Activated gamma-delta T cell (primary cell): ENCODE data around the gene BLVRA.
"Not testable (repeated sequence)": the region's sequence is repeated elsewhere in the genome, so short reads cannot be mapped to it uniquely, and the experiment has no call there.

Experiments
- DNase-seq: peaks from one replicate; lab custom pipeline; 2025; lab: John Stamatoyannopoulos, UW
- total RNA-seq, 2 donors: gene quantifications; one replicate each; lab custom pipeline; 2026; lab: John Stamatoyannopoulos, UW

BLVRA gene
- 8.5 to 16.6 reads per million in 2 donors for total RNA-seq

GRCh38 chr7:43758029-43758821, at the start of gene BLVRA:
TSS of gene BLVRA (plus strand) at chr7:43758680. CDS start at chr7:43771159, 12,479 bp downstream.
- peak; percentile 54 for DNase-seq

GRCh38 chr7:43711503-43711902, 47.0 kb upstream of the BLVRA start:
- no peak for DNase-seq

GRCh38 chr7:43715966-43716365, 42.5 kb upstream of the BLVRA start:
- not testable (repeated sequence) for DNase-seq

GRCh38 chr7:43716598-43716997, 41.9 kb upstream of the BLVRA start:
- DNase-seq, result no peak

GRCh38 chr7:43721193-43721806, 37.2 kb upstream of the BLVRA start:
- DNase-seq, result no peak

- no peak for DNase-seq
Observed at GRCh38 chr7:43723007-43723341, 35.5 kb upstream of the BLVRA start.

- DNase-seq, result no peak
Observed at GRCh38 chr7:43725251-43725650, 33.2 kb upstream of the BLVRA start.

- no peak for DNase-seq
Observed at GRCh38 chr7:43726466-43726865, 32.0 kb upstream of the BLVRA start.

GRCh38 chr7:43727003-43727402, 31.5 kb upstream of the BLVRA start:
- no peak for DNase-seq

- no peak for DNase-seq
Observed at GRCh38 chr7:43727494-43727893, 31.0 kb upstream of the BLVRA start.

- peak; percentile 59 for DNase-seq
Observed at GRCh38 chr7:43729214-43729923, 29.1 kb upstream of the BLVRA start, which contains the start of gene COA1. TSS of gene COA1 (minus strand) at chr7:43729523. CDS start at chr7:43648614, 80,909 bp downstream.

GRCh38 chr7:43729924-43730248, 28.6 kb upstream of the BLVRA start:
- no peak for DNase-seq

GRCh38 chr7:43731494-43731893, 27.0 kb upstream of the BLVRA start:
- DNase-seq, result not testable (repeated sequence)

GRCh38 chr7:43734575-43735332, 23.7 kb upstream of the BLVRA start:
- DNase-seq, result not testable (repeated sequence)

- DNase-seq, result no peak
Observed at GRCh38 chr7:43735403-43735801, 23.1 kb upstream of the BLVRA start.

GRCh38 chr7:43735802-43736603, 22.5 kb upstream of the BLVRA start:
- no peak for DNase-seq

- no peak for DNase-seq
Observed at GRCh38 chr7:43737467-43738127, 20.9 kb upstream of the BLVRA start.

GRCh38 chr7:43742692-43743091, 15.8 kb upstream of the BLVRA start:
- DNase-seq, result no peak

- no peak for DNase-seq
Observed at GRCh38 chr7:43747328-43748105, 11.0 kb upstream of the BLVRA start.

GRCh38 chr7:43749383-43749940, 9.0 kb upstream of the BLVRA start:
- DNase-seq, result no peak
